Keratinocyte (primary cell): ENCODE data around the gene PTPRF. TPM values are rescaled to one million over a fixed set of nuclear protein-coding genes. Genes with fewer than 3 reads are reported as not detected.

ENCODE experiments used
- DNase-seq: peaks from one replicate; pipeline ENCODE4 v3.0.0-alpha.2; 2011; ENCODE audit warnings: low read depth, missing footprints, low spot score
- FAIRE-seq: peaks from 2 replicates; lab custom pipeline; 2011; peaks lifted over from hg19 to GRCh38; lab: Jason Lieb, UNC
- H2AFZ ChIP-seq: 2 replicates; pipeline ENCODE4 v1.6.0; 2012; ENCODE audit warnings: low read length, control low read depth, inconsistent platforms; ENCODE audit not compliant: control insufficient read depth
- H3K27ac ChIP-seq: 2 replicates; pipeline ENCODE4 v1.5.1; 2011; ENCODE audit warnings: low read length; ENCODE audit not compliant: control insufficient read depth, insufficient read depth
- H3K27me3 ChIP-seq: 3 replicates; pipeline ENCODE4 v1.6.0; 2011; ENCODE audit warnings: low read length; ENCODE audit not compliant: control insufficient read depth, insufficient read depth; ENCODE audit errors: extremely low read depth
- H3K36me3 ChIP-seq, 2 experiments: 2 replicates in 1 of 2; 3 replicates in 1 of 2; pipeline ENCODE4 v1.5.1; 2011; ENCODE audit warnings: low read length in 2 of 2, mild to moderate bottlenecking in 1 of 2; ENCODE audit not compliant: control insufficient read depth in 2 of 2, insufficient read depth in 2 of 2; ENCODE audit errors: extremely low read depth in 1 of 2
- H3K4me1 ChIP-seq: 3 replicates; pipeline ENCODE4 v1.5.1; 2011; ENCODE audit warnings: low read length; ENCODE audit not compliant: control insufficient read depth, insufficient read depth; ENCODE audit errors: extremely low read depth
- H3K4me2 ChIP-seq: 3 replicates; pipeline ENCODE4 v1.6.0; 2011; ENCODE audit warnings: low read depth, low read length; ENCODE audit not compliant: control insufficient read depth, insufficient read depth; ENCODE audit errors: extremely low read depth
- H3K4me3 ChIP-seq, 3 experiments: fragments of 200-600 bp in 1 of 3; sonication (generic) in 1 of 3; 2 replicates in 2 of 3; 3 replicates in 1 of 3; pipeline ENCODE4 v1.5.1; 2011 to 2016; ENCODE audit warnings: low read length in 3 of 3, mild to moderate bottlenecking in 3 of 3, control low read depth in 2 of 3, inconsistent platforms in 1 of 3, low read depth in 1 of 3, mixed read lengths in 1 of 3, mixed run types in 1 of 3, moderate library complexity in 1 of 3; ENCODE audit not compliant: control insufficient read depth in 2 of 3, insufficient read depth in 2 of 3; ENCODE audit errors: extremely low read depth in 1 of 3
- H3K79me2 ChIP-seq: 2 replicates; pipeline ENCODE4 v1.6.0; 2012; ENCODE audit warnings: low read length; ENCODE audit not compliant: control insufficient read depth, insufficient read depth
- H3K9ac ChIP-seq: 3 replicates; pipeline ENCODE4 v1.6.0; 2011; ENCODE audit warnings: low read length; ENCODE audit not compliant: control insufficient read depth, insufficient read depth; ENCODE audit errors: extremely low read depth
- H3K9me1 ChIP-seq: 3 replicates; pipeline ENCODE4 v1.6.0; 2011; ENCODE audit warnings: low read length; ENCODE audit not compliant: control insufficient read depth, insufficient read depth; ENCODE audit errors: extremely low read depth
- H3K9me3 ChIP-seq: 2 replicates; pipeline ENCODE4 v1.5.1; 2012; ENCODE audit warnings: low read depth, low read length; ENCODE audit not compliant: control insufficient read depth
- H4K20me1 ChIP-seq: 3 replicates; pipeline ENCODE4 v1.6.0; 2011; ENCODE audit warnings: low read length; ENCODE audit not compliant: control insufficient read depth, insufficient read depth; ENCODE audit errors: extremely low read depth
- EZH2 ChIP-seq: IDR thresholded peaks from one replicate; pipeline ENCODE4 v1.6.1; 2012; ENCODE audit warnings: inconsistent platforms, mild to moderate bottlenecking, low read length, moderate library complexity
- dilution Hi-C: fragments of 300-500 bp; cut with MboI; formaldehyde crosslinking; loops from one replicate; pipeline ENCODE4 v1.7.0; 2020; ENCODE audit warnings: low sequenced_read_pairs; ENCODE audit not compliant: extremely low pct_ligation_motif_present
- polyA plus RNA-seq, 5 experiments: library from polyadenylated mRNA; depleted of rRNA in 3 of 5; stranded (reverse) in 3 of 5; stranded (forward) in 1 of 5; unstranded in 1 of 5; fragments of >200 nt; gene quantifications; 1 replicate in 1 of 5; 2 replicates in 3 of 5; 3 replicates in 1 of 5; pipeline versions ENCODE4 v1.2.1 to v1.2.3, GENCODE V29; 2011 to 2012; ENCODE audit warnings: missing spikeins in 2 of 5, low read depth in 1 of 5, low replicate concordance in 1 of 5
- TF ChIP-seq, protein P1 (sequence below), 3 experiments: IDR thresholded peaks in 1 of 3; conservative IDR thresholded peaks in 1 of 3; optimal IDR thresholded peaks in 1 of 3; 2 replicates in 2 of 3; 3 replicates in 1 of 3; pipeline versions ENCODE3 to v1.5.1; 2011; ENCODE audit warnings: low read length in 3 of 3, mild to moderate bottlenecking in 3 of 3, moderate library complexity in 2 of 3, control low read depth in 1 of 3, inconsistent platforms in 1 of 3; ENCODE audit not compliant: insufficient read depth in 2 of 3; ENCODE audit errors: extremely low read depth in 1 of 3

Gene PTPRF
- polyA plus RNA-seq, 1 donor (not counting 4 experiments of a cell fraction or from before 2014, with no cell fraction given) = 161 TPM

DNA sequence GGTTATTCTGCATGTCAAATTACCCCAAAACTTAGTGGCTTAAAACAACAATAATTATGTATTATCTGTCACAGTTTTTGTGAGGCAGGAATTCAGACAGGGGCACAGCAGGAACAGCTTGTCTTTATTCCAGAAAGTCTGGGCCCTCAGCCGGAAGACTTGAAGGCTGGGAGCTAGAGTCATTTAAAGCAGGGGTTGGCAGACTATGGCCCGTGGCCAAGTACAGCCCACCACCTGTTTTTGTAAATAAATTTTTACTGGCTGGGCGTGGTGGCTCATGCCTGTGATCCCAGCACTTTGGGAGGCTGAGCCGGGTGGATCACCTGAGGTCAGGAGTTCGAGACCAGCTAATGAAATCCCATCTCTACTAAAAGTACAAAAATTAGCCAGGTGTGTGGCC, 79.7 kb downstream of the PTPRF start:
- no peaks in the 10 kb centered on the region for H3K27me3 ChIP-seq
- H3K9ac ChIP-seq = no peak overlapping the region
- no peak for FAIRE-seq
- H3K4me3 ChIP-seq = no peak overlapping the region
- no peak overlapping the region for H2AFZ ChIP-seq
- TF ChIP-seq, protein P1, sequence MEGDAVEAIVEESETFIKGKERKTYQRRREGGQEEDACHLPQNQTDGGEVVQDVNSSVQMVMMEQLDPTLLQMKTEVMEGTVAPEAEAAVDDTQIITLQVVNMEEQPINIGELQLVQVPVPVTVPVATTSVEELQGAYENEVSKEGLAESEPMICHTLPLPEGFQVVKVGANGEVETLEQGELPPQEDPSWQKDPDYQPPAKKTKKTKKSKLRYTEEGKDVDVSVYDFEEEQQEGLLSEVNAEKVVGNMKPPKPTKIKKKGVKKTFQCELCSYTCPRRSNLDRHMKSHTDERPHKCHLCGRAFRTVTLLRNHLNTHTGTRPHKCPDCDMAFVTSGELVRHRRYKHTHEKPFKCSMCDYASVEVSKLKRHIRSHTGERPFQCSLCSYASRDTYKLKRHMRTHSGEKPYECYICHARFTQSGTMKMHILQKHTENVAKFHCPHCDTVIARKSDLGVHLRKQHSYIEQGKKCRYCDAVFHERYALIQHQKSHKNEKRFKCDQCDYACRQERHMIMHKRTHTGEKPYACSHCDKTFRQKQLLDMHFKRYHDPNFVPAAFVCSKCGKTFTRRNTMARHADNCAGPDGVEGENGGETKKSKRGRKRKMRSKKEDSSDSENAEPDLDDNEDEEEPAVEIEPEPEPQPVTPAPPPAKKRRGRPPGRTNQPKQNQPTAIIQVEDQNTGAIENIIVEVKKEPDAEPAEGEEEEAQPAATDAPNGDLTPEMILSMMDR (optimal IDR thresholded peaks at IDR 0.05 in 1 of 3, IDR thresholded peaks at IDR 0.05 in 1 of 3, conservative IDR thresholded peaks at IDR 0.05 in 1 of 3; ENCODE audit: extremely low read depth in 1 of 3, insufficient read depth in 2 of 3, low read length in 3 of 3) = no peak
- TF ChIP-seq EZH2 = no peak
- dilution Hi-C loops = no loop called here
- no peaks in the 10 kb centered on the region for H3K9me3 ChIP-seq
- H3K79me2 ChIP-seq = no peaks in the 10 kb centered on the region
- no peaks in the 10 kb centered on the region for H3K9me1 ChIP-seq
- H4K20me1 ChIP-seq = peaks cover 2% of the 10 kb centered on the region
- no peak overlapping the region for H3K4me2 ChIP-seq
- H3K36me3 ChIP-seq = peaks cover 71 to 73% of the 10 kb centered on the region in 2 experiments
- no peak for DNase-seq
- H3K27ac ChIP-seq = no peak overlapping the region
- H3K4me1 ChIP-seq = no peaks in the 10 kb centered on the region

DNA sequence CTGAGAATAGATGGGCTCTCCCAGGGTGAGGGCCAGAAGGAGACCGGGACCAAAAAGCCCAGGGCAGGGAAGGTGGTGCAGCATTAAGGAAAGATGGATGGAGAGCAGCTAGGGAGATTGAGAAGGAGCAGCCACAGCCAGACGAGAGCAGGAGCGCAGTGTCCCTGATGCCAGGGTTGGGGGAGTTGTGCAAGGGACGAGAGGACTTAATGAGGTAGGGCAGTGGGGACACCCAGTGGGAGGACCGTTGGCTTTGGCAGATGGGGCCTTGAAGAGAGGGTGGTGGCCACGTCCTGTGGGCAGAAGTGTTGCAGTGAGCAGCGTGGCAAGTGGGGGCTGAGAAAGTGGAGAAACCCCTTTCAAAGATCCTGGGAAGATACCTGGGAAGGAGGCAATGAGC, 81.3 kb downstream of the PTPRF start:
- TF ChIP-seq EZH2 = no peak
- TF ChIP-seq, protein P1 (optimal IDR thresholded peaks at IDR 0.05 in 1 of 3, IDR thresholded peaks at IDR 0.05 in 1 of 3, conservative IDR thresholded peaks at IDR 0.05 in 1 of 3; ENCODE audit: extremely low read depth in 1 of 3, insufficient read depth in 2 of 3, low read length in 3 of 3) = peak in 1 of 3 experiments; percentile 5
- dilution Hi-C loops = no loop called here
- Histone ChIP-seq H3K4me1 (no peaks in the 10 kb centered on the region), H3K27ac (no peak overlapping the region), H4K20me1 (peaks cover 2% of the 10 kb centered on the region), H3K9me3 (no peaks in the 10 kb centered on the region), H3K36me3 (peaks cover 64 to 67% of the 10 kb centered on the region in 2 experiments), H3K9me1 (no peaks in the 10 kb centered on the region), H3K27me3 (no peaks in the 10 kb centered on the region), H2AFZ (no peak overlapping the region), H3K4me2 (no peak overlapping the region), H3K4me3 (no peak overlapping the region), H3K79me2 (no peaks in the 10 kb centered on the region), H3K9ac (no peak overlapping the region)
- FAIRE-seq (no peak), DNase-seq (no peak)
